Activated naive CD4-positive, alpha-beta T cell treated with Interleukin-2 at 50 U/mL for 16 hours (primary cell): ENCODE measurements around the gene CGAS.
"Not testable (repeated sequence)": the region's sequence is repeated elsewhere in the genome, so short reads cannot be mapped to it uniquely, and the experiment has no call there.

Experiments used
- DNase-seq: peaks from one replicate; pipeline ENCODE4 v3.0.0-alpha.2; 2020

CGAS gene

GRCh38 chr6:73394577-73395354, 57.3 kb downstream of the CGAS start, which contains the start of gene DDX43:
Gene DDX43, plus strand, starts transcription at chr6:73394828. Its CDS starts 78 bp downstream, at chr6:73394906.
- peak; percentile 36 for DNase-seq

GRCh38 chr6:73393278-73393677, 58.8 kb downstream of the CGAS start:
- DNase-seq: no peak

GRCh38 chr6:73392188-73392587, 59.9 kb downstream of the CGAS start:
- DNase-seq: not testable (repeated sequence)

- DNase-seq: no peak
These were observed 60.4 kb downstream of the CGAS start for GRCh38 chr6:73391675-73392074.

GRCh38 chr6:73389854-73390253, 62.2 kb downstream of the CGAS start:
- no peak for DNase-seq

- DNase-seq: peak; percentile 66
These were observed 63.1 kb downstream of the CGAS start for GRCh38 chr6:73388800-73389512.

GRCh38 chr6:73388433-73388799, 63.7 kb downstream of the CGAS start:
- DNase-seq: no peak

GRCh38 chr6:73382462-73383113, 69.5 kb downstream of the CGAS start:
- DNase-seq: no peak

GRCh38 chr6:73381531-73381930, 70.6 kb downstream of the CGAS start:
- DNase-seq: not testable (repeated sequence)

- DNase-seq: no peak
These were observed 74.9 kb downstream of the CGAS start for GRCh38 chr6:73377225-73377624.

GRCh38 chr6:73375216-73375615, 76.9 kb downstream of the CGAS start:
- no peak for DNase-seq
